Measurements from ENCODE around the gene ZNF555.

Gene ZNF555

DNA sequence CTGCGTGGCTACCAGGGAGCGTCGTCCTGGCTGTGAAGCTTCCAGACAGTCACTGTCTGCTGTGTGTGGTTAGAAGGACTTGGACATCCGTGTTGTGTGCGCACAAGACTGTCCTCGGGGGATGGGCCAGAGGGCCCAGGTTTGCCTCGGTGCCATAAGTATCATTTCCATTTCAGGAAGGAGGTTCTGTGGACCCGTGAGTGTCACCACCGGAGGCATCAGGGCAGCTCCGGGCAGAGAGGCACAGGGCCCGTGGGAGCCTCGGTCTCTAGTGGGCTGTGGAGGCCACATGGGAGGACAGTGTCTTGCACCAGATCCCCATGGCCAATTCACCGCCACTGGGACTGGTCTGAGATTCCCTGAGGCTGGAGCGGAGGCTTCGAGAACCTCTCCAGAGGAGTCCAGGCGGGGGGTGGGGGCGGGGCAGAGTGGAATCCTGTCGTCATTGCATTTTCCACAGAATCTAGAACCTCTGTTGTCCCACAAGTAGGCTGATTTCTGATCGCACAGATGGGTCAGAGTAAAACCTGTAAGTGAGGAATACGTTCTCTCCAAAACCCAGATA is 65.4 kb downstream of the ZNF555 start:
- Histone ChIP-seq H3K9me3 (ENCODE audit: control insufficient read depth, insufficient read depth, low read length) (no peaks in the 10 kb centered on the region), H3K4me1 (ENCODE audit: control insufficient read depth, insufficient read depth, low read length) (no peaks in the 10 kb centered on the region), H3K9ac (ENCODE audit: low read depth, low read length) (no peak overlapping the region), H3K27me3 (ENCODE audit: control insufficient read depth, insufficient read depth, low read length) (no peaks in the 10 kb centered on the region), H3K4me3 (ENCODE audit: low read depth, low read length) (no peak overlapping the region), H3K36me3 (ENCODE audit: control insufficient read depth, insufficient read depth, low read length) (no peaks in the 10 kb centered on the region), H3K27ac (ENCODE audit: low read depth, low read length) (no peak overlapping the region)

Data from HUES48 (cell line).